GM19351 (cell line): ENCODE data around the gene C11orf21.

Experiments
- ATAC-seq: cut with Tn5 transposase; IDR thresholded peaks from one replicate; pipeline ENCODE4 v1.9.1; 2021; ENCODE audit warnings: mild to moderate bottlenecking, moderate library complexity; ENCODE audit not compliant: unreplicated experiment

The C11orf21 gene

GRCh38 chr11:2273311-2273710 lies 28.4 kb downstream of the C11orf21 start:
- no peak for ATAC-seq

DNA sequence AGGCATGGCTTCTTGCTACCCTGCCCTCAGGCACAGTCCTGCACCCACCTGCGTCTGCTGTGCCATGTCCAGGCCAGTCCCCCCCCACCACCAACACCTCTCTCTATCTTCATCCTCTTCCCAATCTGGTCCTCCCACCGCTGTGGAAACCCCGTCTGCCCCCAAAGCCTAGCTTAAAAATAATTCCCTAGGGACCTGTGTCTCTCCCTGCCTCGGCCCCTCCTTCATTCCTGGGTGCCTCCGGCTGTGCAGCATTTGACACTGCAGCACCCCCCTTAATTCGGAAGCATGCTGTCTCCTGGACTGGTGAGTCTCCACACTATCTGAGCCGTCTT lies 28.8 kb downstream of the C11orf21 start:
- no peak for ATAC-seq

DNA sequence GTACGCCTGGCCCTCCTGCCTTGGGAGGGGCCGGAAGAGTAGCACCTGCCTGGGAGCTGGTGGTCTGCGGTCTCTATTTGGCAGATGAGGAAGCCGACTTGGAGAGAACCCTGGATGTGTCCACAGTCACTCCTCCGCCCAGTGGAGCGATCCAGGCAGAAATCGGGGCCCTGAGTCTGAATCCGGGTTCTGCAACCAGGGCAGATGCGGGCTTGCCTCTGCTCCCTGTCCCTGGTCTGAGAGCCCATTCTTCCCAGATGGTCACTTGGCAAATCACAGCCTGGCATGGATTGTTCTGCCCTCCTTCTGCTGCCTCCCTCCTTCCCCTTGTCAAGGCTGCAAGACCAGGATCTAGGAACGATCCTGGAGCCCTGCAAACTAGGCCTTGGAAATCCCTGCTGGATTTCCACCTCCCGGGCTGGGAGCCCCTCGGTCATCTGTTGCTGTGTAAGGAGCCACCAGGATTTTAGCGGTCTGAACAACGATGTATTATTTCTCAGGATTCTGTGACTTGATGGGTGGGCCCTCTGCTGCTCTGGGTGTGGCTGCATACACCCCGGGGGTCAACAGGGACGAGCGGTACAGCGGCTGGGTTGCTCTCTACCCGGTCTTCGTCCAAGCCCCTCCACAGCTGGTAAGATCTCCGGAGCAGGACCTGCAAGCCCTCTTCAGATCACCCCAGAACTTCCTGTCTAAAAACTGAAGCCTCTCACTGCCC lies 29.3 kb downstream of the C11orf21 start:
- ATAC-seq: no peak

GRCh38 chr11:2271327-2272227 lies 30.1 kb downstream of the C11orf21 start:
- ATAC-seq: no peak

GRCh38 chr11:2271077-2271326 lies 30.7 kb downstream of the C11orf21 start:
- no peak for ATAC-seq

DNA sequence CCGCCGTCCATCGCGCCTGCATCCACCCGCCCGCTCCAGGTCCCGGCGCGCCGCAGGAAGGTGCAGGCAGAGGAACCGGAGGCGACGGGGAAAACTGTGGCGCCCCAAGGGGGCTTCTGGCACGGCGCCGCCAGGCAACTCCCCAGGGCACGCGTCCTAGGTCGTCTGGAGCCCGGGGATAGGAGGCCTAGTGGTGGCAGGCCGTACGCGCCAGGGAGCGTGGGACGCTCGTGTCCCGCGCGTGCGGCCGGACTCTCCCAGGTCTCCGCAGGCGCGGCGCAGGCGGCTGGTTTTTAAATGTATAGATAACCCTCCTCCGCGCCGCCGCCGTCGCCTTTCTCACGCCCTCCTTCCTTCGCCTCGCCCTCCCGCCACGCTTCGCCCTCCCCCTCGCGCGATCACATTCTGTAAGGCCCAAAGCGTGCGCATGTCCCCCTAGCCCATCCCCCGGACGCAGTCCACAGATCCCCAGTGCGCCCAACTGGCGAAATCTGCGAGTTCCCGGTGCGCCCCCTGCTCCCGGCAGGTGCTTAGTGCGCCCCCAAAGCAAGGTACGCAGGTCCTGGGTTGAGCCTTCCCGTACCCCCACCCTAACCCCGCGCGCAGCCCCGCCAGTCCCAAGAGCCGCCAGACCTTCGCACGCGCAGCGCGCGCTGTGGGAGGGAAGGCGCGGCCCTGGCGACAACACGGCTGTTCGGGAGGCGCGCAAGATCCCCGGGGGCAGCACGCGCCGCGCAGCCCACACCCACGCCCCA lies 31.2 kb downstream of the C11orf21 start, which contains the start of gene ASCL2:
ASCL2 (minus strand) TSS at position 267 of the 755 bp plus-strand sequence; CDS start at position 11, 256 bp downstream.
- ATAC-seq: no peak

DNA sequence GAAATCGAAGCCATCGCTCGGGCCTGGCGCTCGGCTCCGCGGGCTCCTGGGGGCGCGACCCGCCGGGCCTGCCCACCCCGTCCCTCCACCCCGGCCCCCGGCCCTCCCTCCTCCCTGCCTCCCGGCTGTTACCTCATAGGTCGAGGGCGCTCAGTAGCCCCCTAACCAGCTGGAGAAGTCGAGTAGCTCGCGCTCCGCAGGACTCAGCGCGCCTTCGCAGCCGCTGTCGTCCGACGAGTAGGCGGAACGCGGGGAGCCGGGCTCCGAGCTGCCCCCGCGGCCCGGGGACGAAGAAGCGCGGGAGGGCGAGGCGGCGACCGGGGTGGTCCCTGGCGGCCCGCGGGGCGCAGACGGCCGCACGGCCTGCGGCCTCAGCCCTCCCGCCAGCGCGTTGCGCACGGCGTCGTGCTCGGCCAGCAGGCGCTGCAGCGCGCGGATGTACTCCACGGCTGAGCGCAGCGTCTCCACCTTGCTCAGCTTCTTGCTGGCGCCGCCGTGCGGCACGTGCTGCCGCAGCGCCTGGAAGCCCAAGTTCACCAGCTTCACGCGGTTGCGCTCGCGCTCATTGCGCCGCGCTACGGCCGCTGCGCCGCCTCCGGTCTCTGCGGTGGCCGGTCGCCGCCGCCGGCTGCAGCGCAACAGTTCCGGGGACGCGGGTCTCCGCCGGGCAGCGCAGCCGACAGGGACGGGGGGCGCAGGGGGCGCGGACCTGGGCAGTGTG lies 32.0 kb downstream of the C11orf21 start:
- no peak for ATAC-seq

- no peak for ATAC-seq
These were observed 32.8 kb downstream of the C11orf21 start for GRCh38 chr11:2268729-2269600.

GRCh38 chr11:2267851-2268728 lies 33.6 kb downstream of the C11orf21 start:
- ATAC-seq: no peak

DNA sequence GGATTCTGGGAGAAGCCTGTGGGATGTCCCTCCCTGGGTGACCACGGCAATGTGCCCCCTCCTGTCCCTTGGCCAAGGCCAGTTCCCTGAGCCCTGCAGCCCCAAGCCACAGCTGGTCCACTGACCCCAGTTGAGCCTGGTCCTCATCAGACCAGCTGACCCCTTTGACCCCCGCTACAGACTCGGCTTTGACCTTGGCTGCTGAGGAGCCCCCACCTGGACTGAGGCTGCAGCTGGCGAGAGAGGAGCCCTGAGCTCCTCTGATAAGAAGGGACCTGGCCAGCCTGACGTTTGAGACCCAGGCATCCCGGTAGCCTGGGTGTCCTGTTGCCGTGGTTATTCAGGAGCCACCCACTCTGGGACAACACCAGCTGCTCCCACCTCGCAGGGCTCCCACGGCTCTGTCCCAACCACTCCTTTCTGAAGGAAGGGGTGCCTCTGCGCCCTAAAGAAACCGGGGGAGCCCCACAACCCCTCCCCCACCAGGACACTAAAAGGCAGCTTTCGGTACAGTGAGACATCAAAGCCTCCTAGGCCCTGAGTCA lies 34.3 kb downstream of the C11orf21 start:
- no peak for ATAC-seq

DNA sequence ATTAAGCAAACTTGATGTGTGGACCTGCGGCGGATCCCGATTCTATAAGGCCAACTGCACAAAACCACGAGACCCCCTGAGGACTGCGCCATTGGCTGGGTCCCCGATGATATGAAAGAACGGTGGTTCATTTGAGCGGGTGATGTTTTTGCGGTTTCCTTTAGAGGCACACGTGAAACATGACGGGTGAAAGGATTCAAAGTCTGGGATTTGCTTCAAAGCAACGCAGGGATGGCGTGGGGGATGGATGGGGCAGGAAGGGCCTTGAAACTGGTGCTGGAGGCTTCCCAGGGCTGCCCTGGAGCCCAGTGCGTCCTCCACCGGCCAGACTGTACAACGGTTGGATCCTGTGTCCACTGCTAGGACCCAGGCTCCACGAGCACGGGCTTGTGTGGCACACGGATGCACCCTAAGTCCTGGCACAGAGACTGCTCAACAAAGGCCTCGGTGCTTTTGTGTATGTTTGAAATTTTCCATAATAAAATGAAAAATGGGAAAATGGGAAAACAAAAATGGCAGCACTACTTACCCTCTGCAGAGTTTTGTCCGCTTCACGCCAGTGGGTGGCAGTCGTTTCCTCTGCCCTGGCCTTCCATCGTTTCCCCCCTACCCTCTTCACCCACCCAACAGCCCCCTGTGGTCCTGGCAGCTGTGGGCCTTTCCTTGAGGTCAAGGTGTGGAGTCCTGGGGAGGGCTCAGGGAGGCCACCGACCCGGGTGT lies 35.0 kb downstream of the C11orf21 start:
- no peak for ATAC-seq

DNA sequence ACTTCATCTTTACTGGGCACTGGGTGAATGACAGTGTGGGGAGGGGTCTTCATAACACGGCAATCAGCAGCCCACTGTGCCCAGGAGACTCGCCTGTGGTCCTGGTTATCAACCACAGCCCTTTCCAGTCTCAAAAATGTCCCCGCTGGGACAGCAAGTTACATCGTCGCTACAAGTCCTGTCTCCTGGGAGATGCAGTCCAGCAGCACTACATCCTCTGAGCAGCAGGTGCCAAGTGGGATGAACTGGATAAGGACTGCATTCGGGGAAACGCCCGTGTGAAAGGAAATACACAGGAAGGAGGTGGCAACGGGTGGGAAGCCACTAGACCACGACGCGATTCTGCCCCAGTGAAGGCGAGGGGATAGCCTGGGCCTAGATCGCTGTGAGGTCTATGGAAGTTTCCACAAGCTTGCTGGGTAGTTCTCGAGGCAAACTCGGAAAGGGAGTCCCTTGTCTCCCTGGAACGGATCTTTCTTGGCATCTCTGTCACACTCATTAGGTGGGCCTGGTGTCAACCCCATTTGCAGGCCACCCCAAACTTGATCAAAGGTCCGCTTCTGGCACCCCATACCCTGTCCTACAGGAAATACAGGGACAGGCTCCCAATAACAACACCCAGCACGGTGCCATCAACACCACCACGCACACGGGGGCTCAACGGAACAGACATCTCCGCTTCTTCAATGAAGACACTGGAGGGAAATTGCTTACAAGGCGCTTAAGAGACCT lies 35.7 kb downstream of the C11orf21 start:
- ATAC-seq: no peak

GRCh38 chr11:2265396-2265795 lies 36.3 kb downstream of the C11orf21 start:
- peak; percentile 59 for ATAC-seq

- no peak for ATAC-seq
These were observed 37.2 kb downstream of the C11orf21 start for GRCh38 chr11:2264366-2265053.

DNA sequence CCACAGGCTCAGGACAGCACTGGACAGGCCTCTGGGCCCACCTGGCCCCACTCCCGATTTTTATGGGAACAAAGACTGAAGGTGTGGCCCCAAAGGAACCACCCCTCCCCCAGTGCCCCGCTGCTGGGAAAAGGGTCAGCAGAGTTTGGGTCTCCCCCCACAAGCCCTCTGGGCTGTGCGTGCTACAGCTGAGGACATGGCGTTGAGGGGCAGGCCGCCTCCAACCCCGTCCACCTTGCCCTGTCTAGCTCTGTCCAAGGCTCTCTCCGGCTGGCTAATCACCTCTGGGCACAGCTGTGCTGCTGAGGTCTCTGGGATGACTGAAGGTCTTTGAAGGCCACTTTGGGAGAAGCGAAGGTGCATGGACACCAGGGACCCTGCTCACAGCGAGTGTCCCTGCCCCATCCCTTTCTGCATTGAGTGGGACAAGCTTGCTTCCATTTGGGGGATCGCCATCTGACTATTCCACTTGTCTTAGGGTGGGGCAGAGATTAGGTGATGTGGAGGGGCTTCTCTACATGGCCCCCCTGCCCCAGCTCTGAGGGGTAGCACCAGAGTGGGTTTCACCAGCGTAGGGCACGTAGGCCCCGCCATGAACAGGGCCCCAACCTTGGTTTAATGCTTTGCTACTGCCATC lies 37.9 kb downstream of the C11orf21 start:
- no peak for ATAC-seq

DNA sequence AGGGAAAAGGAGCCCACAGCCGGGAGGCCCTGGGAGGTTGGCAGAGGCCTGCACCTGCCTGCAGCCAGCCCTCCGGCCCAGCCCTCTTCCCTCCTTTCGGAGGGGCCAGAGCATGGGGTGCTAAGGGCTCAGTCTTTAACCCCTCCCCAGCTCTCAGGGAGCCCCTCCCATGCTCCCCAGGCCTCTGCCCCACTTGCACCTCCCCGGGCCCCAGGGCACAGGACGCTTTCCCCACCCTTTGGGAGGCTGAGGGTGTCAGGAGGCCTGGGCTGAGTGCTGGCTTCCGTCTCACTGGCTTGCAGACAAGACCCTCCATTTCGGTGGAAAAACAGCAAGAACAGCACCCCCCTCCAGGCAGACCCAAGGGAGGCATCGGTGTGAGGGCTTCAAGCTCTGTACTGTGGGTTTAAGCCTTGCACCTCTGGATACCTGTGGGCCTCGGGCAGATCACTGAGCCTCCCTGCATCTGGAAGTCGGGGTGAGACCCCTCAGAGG lies 38.6 kb downstream of the C11orf21 start:
- ATAC-seq: no peak
